OCI-LY7 (cell line): ENCODE measurements around the gene AADACL4. TPM values are rescaled to one million over a fixed set of nuclear protein-coding genes. Genes with fewer than 3 reads are reported as not detected.

ENCODE experiments used
- BruUV-seq: library from RNA; stranded (reverse); fragments of 400-500 nt; replicated peaks from 2 replicates; lab custom pipeline; 2021; lab: Mats Ljungman, UMichigan
- CTCF ChIA-PET: fragments of 300-600 bp; sonication (Branson Sonifier 250); formaldehyde crosslinking; loops from one replicate; lab custom pipeline; 2022; ENCODE audit warnings: antibody characterized with exemption; ENCODE audit not compliant: unreplicated experiment; lab: Charles Lee
- POLR2A ChIA-PET: fragments of 300-600 bp; sonication (Branson Sonifier 250); formaldehyde crosslinking; loops from one replicate; lab custom pipeline; 2022; ENCODE audit warnings: antibody characterized with exemption; lab: Charles Lee
- DNase-seq: peaks from one replicate; pipeline ENCODE4 v3.0.0-alpha.2; 2015; ENCODE audit warnings: low spot score
- H2AFZ ChIP-seq: fragments of 200-600 bp; sonication (generic), shearing (Covaris generic); 2 replicates; pipeline ENCODE4 v1.6.1; 2014; ENCODE audit warnings: mild to moderate bottlenecking, antibody characterized with exemption, low read length, moderate library complexity
- H3K27ac ChIP-seq: fragments of 200-600 bp; sonication (generic); 2 replicates; pipeline ENCODE4 v1.5.1; 2014; ENCODE audit warnings: mixed run types, low read depth, mild to moderate bottlenecking, moderate library complexity, low read length, inconsistent platforms; ENCODE audit not compliant: poor library complexity, severe bottlenecking
- H3K36me3 ChIP-seq: fragments of 200-600 bp; sonication (generic); 2 replicates; pipeline ENCODE4 v1.6.1; 2014; ENCODE audit warnings: mild to moderate bottlenecking, antibody characterized with exemption, low read length, moderate library complexity, mixed read lengths; ENCODE audit not compliant: insufficient read depth
- H3K4me1 ChIP-seq: fragments of 200-600 bp; sonication (generic); 2 replicates; pipeline ENCODE4 v1.5.1; 2014; ENCODE audit warnings: mild to moderate bottlenecking, low read length; ENCODE audit not compliant: insufficient read depth, poor library complexity, severe bottlenecking
- H3K4me2 ChIP-seq: fragments of 200-600 bp; sonication (generic); 2 replicates; pipeline ENCODE4 v1.6.1; 2014; ENCODE audit warnings: mild to moderate bottlenecking, low read length
- H3K4me3 ChIP-seq: fragments of 200-600 bp; sonication (generic); 2 replicates; pipeline ENCODE4 v1.5.1; 2014; ENCODE audit warnings: mild to moderate bottlenecking, low read depth, low read length; ENCODE audit not compliant: poor library complexity, severe bottlenecking
- H3K79me2 ChIP-seq: fragments of 200-600 bp; sonication (generic); 2 replicates; pipeline ENCODE4 v1.6.1; 2016; ENCODE audit warnings: low read depth, mild to moderate bottlenecking, low read length, moderate library complexity, mixed read lengths; ENCODE audit not compliant: insufficient read depth
- H3K9me2 ChIP-seq: fragments of 200-600 bp; sonication (generic); 2 replicates; pipeline ENCODE4 v1.6.1; 2016; ENCODE audit warnings: mild to moderate bottlenecking, low read length, mixed read lengths; ENCODE audit not compliant: insufficient read depth
- H3K9me3 ChIP-seq: fragments of 200-600 bp; sonication (generic); 2 replicates; pipeline ENCODE4 v1.6.1; 2014; ENCODE audit warnings: mild to moderate bottlenecking, mixed run types, low read length, mixed read lengths
- H4K20me1 ChIP-seq: fragments of 200-600 bp; sonication (generic); 2 replicates; pipeline ENCODE4 v1.6.1; 2014; ENCODE audit warnings: mild to moderate bottlenecking, antibody characterized with exemption, low read length, moderate library complexity, mixed read lengths; ENCODE audit not compliant: insufficient read depth
- EZH2phosphoT487 ChIP-seq: fragments of 200-600 bp; sonication (generic); IDR thresholded peaks from 2 replicates; pipeline ENCODE4 v1.6.1; 2018; ENCODE audit warnings: low read depth, borderline replicate concordance, mild to moderate bottlenecking, mixed run types, antibody characterized with exemption, low read length, moderate library complexity, mixed read lengths
- intact Hi-C: fragments of 100-400 bp; cut with micrococcal nuclease; formaldehyde crosslinking; loops from one replicate; pipeline ENCODE4 v1.10.0; 2022; ENCODE audit not compliant: unreplicated experiment
- small RNA-seq: library from RNA; depleted of rRNA; stranded (forward); fragments of <200 nt; gene quantifications from one replicate; pipeline ENCODE3, GENCODE V24; 2014
- total RNA-seq, 2 experiments: library from RNA; depleted of rRNA in 1 of 2; stranded (reverse); fragments of >200 nt in 1 of 2; shearing (Covaris generic) in 1 of 2; gene quantifications; 2 replicates each; pipeline ENCODE4 v1.2.3, GENCODE V29; 2014 to 2022
- TF ChIP-seq, protein P1 (sequence below): fragments of 200-600 bp; sonication (generic); conservative IDR thresholded peaks from 2 replicates; pipeline ENCODE4 v1.5.1; 2014; ENCODE audit warnings: mild to moderate bottlenecking, antibody characterized with exemption, low read length, moderate library complexity, mixed read lengths

Gene AADACL4
- total RNA-seq, 2 experiments from 2014 or later = not detected

DNA sequence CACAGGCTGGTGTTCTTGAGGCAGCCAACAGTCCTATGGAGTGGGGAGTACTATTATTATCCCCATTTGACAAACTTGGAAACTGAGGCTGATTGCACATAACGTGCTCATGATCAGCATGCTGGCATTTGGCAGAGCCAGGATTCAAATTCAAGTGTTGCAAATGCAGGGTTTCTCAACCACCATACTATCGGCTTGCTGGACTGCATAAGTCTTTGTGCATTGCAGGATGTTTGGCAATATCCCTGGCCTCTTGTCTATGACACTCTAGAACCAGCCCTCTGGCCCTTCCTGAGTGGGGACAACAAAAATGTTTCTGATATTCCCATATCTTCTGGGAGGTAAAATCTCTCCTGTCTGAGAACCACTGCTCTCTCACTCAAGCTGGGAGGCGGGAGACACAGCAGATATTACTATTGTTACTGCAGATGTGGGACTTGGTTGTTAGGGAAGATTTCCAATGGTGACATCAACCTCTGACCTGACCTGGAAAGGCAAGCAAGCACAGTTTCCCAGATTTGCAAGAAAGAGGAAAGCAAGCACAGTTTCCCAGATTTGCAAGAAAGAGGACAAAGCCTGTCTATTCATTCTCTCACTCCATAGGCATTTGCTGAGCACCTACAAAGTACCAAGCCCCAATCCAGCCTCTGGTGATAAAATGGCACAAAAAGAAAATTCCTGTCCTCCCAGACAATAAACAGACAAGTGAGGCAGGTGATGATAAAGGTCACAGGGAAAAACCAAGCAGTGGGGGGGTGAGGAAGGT lies 71.0 kb downstream of the AADACL4 start:
- no peaks in the 10 kb centered on the region for H3K79me2 ChIP-seq
- intact Hi-C loops = no loop called here
- no peak overlapping the region for H3K27ac ChIP-seq
- no peaks in the 10 kb centered on the region for H3K9me2 ChIP-seq
- no peak for TF ChIP-seq EZH2phosphoT487
- TF ChIP-seq, protein P1, sequence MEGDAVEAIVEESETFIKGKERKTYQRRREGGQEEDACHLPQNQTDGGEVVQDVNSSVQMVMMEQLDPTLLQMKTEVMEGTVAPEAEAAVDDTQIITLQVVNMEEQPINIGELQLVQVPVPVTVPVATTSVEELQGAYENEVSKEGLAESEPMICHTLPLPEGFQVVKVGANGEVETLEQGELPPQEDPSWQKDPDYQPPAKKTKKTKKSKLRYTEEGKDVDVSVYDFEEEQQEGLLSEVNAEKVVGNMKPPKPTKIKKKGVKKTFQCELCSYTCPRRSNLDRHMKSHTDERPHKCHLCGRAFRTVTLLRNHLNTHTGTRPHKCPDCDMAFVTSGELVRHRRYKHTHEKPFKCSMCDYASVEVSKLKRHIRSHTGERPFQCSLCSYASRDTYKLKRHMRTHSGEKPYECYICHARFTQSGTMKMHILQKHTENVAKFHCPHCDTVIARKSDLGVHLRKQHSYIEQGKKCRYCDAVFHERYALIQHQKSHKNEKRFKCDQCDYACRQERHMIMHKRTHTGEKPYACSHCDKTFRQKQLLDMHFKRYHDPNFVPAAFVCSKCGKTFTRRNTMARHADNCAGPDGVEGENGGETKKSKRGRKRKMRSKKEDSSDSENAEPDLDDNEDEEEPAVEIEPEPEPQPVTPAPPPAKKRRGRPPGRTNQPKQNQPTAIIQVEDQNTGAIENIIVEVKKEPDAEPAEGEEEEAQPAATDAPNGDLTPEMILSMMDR = no peak
- DNase-seq = no peak
- POLR2A ChIA-PET = no interaction called here
- H3K4me2 ChIP-seq = no peak overlapping the region
- no peaks in the 10 kb centered on the region for H4K20me1 ChIP-seq
- CTCF ChIA-PET = interaction anchor here (0.6 kb wide), 1 partner anchor 14 kb away, joined by 3 read pairs; no protein-coding TSS in a partner anchor
- H3K4me3 ChIP-seq = no peak overlapping the region
- H3K9me3 ChIP-seq = no peaks in the 10 kb centered on the region
- H2AFZ ChIP-seq = no peak overlapping the region
- H3K36me3 ChIP-seq = no peaks in the 10 kb centered on the region
- no TSS peak for BruUV-seq
- no peaks in the 10 kb centered on the region for H3K4me1 ChIP-seq

DNA sequence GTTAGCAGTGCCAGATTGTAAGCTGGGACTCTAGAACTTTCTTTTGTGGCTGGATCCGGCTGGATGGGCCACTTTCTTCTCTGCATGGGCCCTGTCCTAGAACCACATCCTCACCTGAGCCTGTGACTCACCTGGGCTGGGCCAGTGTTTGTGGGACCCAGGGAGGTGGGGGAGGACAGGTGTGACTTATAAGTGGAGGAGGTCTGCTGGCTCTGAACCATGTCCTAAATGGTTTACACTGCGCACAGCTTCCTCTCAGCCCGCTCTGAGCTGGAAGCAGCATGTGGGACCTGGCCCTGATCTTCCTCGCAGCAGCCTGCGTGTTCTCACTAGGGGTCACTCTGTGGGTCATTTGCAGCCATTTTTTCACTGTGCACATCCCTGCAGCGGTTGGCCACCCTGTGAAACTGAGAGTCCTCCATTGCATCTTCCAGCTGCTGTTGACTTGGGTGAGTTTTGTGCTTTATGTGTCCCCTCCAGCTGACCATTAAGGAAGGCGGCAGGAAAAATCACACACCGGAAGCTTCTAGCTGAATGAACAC lies 72.1 kb downstream of the AADACL4 start, which contains the start of gene AADACL3:
Gene AADACL3 (plus strand): TSS at position 215 of the 542 bp plus-strand sequence. CDS start 67 bp downstream, at position 282.
- no peaks in the 10 kb centered on the region for H3K9me2 ChIP-seq
- no peak for TF ChIP-seq EZH2phosphoT487
- TF ChIP-seq, protein P1 = no peak
- no peaks in the 10 kb centered on the region for H3K9me3 ChIP-seq
- no peaks in the 10 kb centered on the region for H4K20me1 ChIP-seq
- no peaks in the 10 kb centered on the region for H3K4me1 ChIP-seq
- intact Hi-C loops = no loop called here
- H3K79me2 ChIP-seq = no peaks in the 10 kb centered on the region
- H3K4me2 ChIP-seq = no peak within 1 kb of the TSS
- CTCF ChIA-PET = interaction anchor here (0.6 kb wide), 1 partner anchor 15 kb away, joined by 3 read pairs; no protein-coding TSS in a partner anchor
- no peak within 1 kb of the TSS for H3K4me3 ChIP-seq
- POLR2A ChIA-PET = interaction anchor here (0.6 kb wide), 1 partner anchor 743 kb away, joined by 3 read pairs; no protein-coding TSS in a partner anchor
- BruUV-seq = no TSS peak
- H3K36me3 ChIP-seq = no peaks in the 10 kb centered on the region
- no peak within 1 kb of the TSS for H3K27ac ChIP-seq
- no peak for DNase-seq
- no peak within 1 kb of the TSS for H2AFZ ChIP-seq

Small RNA genes lying within 50 kb of the gene (small RNA-seq; reads per million reads assigned to genes)
- gene AC244670.1 = not detected

Other genes starting within 250 kb of the AADACL4 start
- not detected in 2 replicates for gene DHRS3, start 25.9 kb upstream of the AADACL4 start, total RNA-seq (2014; rRNA removed; shearing (Covaris generic))
- not detected in 2 replicates for gene DHRS3, start 25.9 kb upstream of the AADACL4 start, total RNA-seq (2022)
- not detected in 2 replicates for gene AADACL3, start 72.0 kb downstream of the AADACL4 start, total RNA-seq (2014; rRNA removed; shearing (Covaris generic))
- gene AADACL3, start 72.0 kb downstream of the AADACL4 start, total RNA-seq (2022) = not detected in 2 replicates
- not detected in 2 replicates for gene CFAP107, start 102.1 kb downstream of the AADACL4 start, total RNA-seq (2014; rRNA removed; shearing (Covaris generic))
- not detected in 2 replicates for gene CFAP107, start 102.1 kb downstream of the AADACL4 start, total RNA-seq (2022)
- gene PRAMEF12, start 129.7 kb downstream of the AADACL4 start, total RNA-seq (2014; rRNA removed; shearing (Covaris generic)) = not detected in 2 replicates
- not detected in 2 replicates for gene PRAMEF12, start 129.7 kb downstream of the AADACL4 start, total RNA-seq (2022)
- not detected in 2 replicates for gene PRAMEF1, start 147.3 kb downstream of the AADACL4 start, total RNA-seq (2014; rRNA removed; shearing (Covaris generic))
- gene PRAMEF1, start 147.3 kb downstream of the AADACL4 start, total RNA-seq (2022) = not detected in 2 replicates
- not detected in 2 replicates for gene PRAMEF11, start 187.3 kb downstream of the AADACL4 start, total RNA-seq (2014; rRNA removed; shearing (Covaris generic))
- gene PRAMEF11, start 187.3 kb downstream of the AADACL4 start, total RNA-seq (2022) = not detected in 2 replicates
- not detected in 2 replicates for gene HNRNPCL1, start 204.6 kb downstream of the AADACL4 start, total RNA-seq (2014; rRNA removed; shearing (Covaris generic))
- gene HNRNPCL1, start 204.6 kb downstream of the AADACL4 start, total RNA-seq (2022) = not detected in 2 replicates
- gene PRAMEF2, start 213.0 kb downstream of the AADACL4 start, total RNA-seq (2014; rRNA removed; shearing (Covaris generic)) = not detected in 2 replicates
- not detected in 2 replicates for gene PRAMEF2, start 213.0 kb downstream of the AADACL4 start, total RNA-seq (2022)
- gene PRAMEF4, start 242.1 kb downstream of the AADACL4 start, total RNA-seq (2014; rRNA removed; shearing (Covaris generic)) = not detected in 2 replicates
- not detected in 2 replicates for gene PRAMEF4, start 242.1 kb downstream of the AADACL4 start, total RNA-seq (2022)